DMS 273 (cell line): Measurements from ENCODE around the gene DBR1.
A peak's percentile ranks its signal among the peaks of the same experiment; 100 is the strongest.

Experiments used
- DNase-seq: peaks from one replicate; lab custom pipeline; 2025; ENCODE audit not compliant: unreplicated experiment; lab: John Stamatoyannopoulos, UW

The DBR1 gene, protein sequence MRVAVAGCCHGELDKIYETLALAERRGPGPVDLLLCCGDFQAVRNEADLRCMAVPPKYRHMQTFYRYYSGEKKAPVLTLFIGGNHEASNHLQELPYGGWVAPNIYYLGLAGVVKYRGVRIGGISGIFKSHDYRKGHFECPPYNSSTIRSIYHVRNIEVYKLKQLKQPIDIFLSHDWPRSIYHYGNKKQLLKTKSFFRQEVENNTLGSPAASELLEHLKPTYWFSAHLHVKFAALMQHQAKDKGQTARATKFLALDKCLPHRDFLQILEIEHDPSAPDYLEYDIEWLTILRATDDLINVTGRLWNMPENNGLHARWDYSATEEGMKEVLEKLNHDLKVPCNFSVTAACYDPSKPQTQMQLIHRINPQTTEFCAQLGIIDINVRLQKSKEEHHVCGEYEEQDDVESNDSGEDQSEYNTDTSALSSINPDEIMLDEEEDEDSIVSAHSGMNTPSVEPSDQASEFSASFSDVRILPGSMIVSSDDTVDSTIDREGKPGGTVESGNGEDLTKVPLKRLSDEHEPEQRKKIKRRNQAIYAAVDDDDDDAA

GRCh38 chr3:138174421-138175131, at the start of gene DBR1:
DBR1 (minus strand) TSS chr3:138174921; CDS start chr3:138174795, 126 bp downstream.
- peak; percentile 96 for DNase-seq

- no peak for DNase-seq
These were observed 48.2 kb upstream of the DBR1 start for GRCh38 chr3:138222942-138223287.

DNA sequence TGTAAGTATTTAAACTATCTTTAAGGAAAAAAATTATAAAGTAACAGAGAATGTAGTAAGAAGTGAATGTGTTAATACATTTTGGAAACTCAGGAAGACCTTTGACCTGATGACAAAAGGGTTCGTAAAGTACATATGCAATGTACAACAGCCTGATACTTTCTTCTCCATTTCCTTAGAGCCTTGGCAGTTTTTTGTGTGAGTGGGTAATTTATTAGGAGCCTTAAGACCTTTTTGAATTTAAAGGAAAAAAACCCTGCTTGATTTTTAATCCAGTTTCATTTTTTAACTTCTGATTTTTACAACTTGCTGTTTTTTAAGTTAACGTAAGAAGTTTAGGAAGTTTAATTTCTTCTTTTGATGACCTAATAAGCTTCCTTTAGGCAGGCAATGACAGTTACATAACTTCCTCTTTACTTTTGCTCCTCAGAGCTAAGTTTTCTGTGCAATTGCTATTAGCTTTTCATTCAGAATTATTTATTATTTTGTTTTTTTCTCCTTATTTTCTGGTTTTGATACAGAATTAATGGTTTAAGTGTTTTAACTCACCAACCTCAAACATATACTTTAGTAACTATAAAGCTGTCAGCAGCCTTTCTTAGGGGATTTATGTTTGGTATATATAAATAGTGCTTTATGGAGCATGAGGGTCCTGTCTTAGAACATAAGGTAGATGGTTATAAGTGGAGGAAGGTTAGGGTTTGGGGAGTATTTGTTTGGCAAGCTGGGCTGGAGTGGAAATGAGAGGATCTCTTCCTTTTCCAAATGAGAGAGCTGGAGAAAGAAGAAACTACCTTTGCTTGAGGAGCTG, 47.6 kb upstream of the DBR1 start:
- no peak for DNase-seq

DNA sequence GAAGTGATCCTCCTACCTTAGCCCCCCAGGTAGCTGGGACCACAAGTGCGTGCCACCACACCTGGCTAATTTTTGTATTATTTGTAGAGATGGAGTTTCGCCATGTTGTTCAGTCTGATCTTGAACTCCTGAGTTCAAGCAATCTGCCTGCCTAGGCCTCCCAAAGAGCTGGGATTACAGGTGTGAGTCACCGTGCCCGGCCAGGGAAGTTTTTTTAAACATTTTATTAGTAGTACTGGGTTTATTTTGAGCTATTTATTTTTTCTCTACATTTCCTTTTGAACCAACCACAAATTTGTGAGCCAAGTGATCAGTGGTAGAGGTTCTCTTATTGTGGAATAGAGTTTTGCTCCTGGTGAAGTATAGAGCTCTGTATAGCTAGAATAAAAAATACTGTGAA, 46.1 kb upstream of the DBR1 start:
- no peak for DNase-seq

DNA sequence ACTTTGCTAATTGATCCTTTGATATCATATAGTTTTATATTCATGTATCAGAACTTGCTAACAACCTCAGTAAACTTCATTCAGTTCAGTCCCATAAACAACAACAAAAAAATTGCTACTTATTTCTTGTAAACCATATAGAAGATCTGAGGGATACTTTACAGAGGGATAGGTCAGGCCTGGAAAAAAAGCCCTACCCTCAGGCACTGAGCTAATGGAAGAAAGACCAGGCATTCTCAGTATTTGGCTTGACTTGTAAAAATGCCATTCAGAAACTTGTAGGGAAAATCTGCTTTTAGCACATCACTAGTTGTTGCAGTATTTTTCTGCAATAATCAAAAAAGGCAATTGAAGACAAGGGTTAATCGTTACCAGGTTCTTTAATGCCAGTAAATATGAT, 45.5 kb upstream of the DBR1 start:
- DNase-seq: no peak

- no peak for DNase-seq
These were observed 44.5 kb upstream of the DBR1 start for GRCh38 chr3:138219255-138219654.

GRCh38 chr3:138213398-138214085, 38.8 kb upstream of the DBR1 start:
- no peak for DNase-seq

GRCh38 chr3:138210528-138210927, 35.8 kb upstream of the DBR1 start:
- no peak for DNase-seq

DNA sequence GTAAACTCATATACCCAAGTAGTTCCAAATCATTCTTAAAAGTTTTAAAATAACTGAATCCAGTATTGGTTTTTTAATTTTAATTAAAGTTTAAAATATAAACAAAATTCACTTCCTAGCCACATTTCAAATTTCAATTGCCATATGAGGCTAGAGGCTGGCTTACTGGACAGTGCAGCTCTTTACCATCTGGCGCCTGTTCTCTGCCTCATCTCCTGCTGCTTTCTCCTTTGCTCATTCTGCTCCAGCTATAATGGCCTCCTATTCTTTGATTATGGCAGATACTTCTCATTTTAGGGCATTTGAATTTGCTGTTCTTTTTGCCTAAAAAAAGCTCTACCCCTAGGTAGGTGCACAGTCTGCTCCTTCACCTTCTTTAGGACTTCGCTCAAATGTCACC, 31.5 kb upstream of the DBR1 start:
- DNase-seq: peak; percentile 76

- peak; percentile 30 for DNase-seq
These were observed 30.8 kb upstream of the DBR1 start for GRCh38 chr3:138205527-138205926.

DNA sequence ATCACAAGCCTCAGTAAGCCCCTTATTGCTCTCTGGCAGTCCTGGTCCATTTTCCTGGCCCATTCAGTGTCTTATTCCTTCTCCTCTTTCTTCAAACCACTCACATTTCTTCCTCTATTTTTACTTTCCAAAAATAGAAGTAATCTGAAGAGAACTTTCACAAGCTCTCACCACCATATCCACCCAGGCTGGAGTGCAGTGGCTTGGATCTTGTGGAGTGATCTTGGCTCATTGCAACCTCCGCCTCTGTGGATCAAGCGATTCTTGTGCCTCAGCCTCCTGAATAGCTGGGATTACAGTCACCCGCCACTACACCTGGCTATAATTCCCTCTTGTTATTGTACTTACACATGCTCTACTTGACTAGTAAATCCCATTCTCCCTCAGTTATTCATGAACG, 29.2 kb upstream of the DBR1 start:
- no peak for DNase-seq

- DNase-seq: peak; percentile 47
These were observed 28.4 kb upstream of the DBR1 start for GRCh38 chr3:138202945-138203701.

GRCh38 chr3:138200424-138200823, 25.7 kb upstream of the DBR1 start:
- no peak for DNase-seq

- no peak for DNase-seq
These were observed 25.1 kb upstream of the DBR1 start for GRCh38 chr3:138199851-138200250.

DNA sequence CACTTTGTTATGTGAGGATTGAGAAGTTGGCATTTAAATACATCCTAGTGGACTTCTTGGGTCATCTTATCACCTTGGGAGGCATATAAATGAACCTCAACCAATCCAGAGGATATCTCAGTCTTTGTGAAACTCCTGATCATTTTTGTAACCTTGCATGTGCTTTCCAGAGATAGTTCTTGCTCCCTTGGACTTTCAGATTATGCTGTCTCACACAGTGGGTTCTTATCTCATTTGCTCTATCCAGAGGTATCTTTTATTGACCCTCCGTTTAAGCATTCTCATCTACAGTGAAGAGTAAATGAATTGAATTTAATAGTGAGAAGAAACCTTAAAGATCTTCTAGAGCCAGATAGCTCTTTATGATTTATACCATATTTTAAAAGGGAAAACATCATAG, 22.8 kb upstream of the DBR1 start:
- DNase-seq: no peak

DNA sequence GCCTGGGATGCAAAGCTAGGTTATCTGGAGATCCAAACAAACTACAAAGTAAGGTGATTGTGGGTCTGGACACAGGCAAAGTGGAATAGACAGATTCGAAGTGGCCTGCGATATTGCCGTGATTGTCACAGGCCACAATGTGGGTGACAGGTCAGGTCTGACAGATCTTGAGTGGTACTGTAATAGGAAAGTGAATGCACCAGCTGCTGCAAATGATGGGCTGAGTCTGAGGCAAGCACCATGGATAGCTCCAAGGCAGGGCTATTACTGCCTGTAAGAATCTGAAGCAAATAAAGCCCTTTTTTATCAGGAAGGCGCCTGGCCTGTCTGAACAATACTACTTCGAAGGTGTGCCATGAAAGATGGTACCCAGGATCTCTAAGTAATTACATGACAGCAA, 22.3 kb upstream of the DBR1 start:
- peak; percentile 31 for DNase-seq

DNA sequence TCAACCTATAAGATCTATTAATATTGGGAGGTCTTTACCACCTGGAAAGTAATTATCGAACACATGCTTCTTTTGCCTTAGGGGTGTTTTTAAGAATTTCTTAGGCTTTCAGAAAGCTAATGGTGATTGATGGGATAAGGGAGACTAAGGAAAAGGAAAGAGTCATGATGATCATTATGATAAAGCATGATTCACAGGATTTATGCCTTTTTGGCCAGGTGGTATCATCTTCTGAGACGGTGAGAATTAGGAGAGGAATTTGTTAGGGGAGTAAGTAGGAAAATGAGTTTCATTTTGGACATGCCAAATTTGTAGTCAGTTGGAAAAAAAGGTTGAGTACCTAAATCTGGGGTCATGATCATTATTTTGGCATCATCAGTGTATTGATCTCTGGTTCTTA, 21.3 kb upstream of the DBR1 start:
- no peak for DNase-seq

GRCh38 chr3:138195481-138195880, 20.8 kb upstream of the DBR1 start:
- peak; percentile 78 for DNase-seq

DNA sequence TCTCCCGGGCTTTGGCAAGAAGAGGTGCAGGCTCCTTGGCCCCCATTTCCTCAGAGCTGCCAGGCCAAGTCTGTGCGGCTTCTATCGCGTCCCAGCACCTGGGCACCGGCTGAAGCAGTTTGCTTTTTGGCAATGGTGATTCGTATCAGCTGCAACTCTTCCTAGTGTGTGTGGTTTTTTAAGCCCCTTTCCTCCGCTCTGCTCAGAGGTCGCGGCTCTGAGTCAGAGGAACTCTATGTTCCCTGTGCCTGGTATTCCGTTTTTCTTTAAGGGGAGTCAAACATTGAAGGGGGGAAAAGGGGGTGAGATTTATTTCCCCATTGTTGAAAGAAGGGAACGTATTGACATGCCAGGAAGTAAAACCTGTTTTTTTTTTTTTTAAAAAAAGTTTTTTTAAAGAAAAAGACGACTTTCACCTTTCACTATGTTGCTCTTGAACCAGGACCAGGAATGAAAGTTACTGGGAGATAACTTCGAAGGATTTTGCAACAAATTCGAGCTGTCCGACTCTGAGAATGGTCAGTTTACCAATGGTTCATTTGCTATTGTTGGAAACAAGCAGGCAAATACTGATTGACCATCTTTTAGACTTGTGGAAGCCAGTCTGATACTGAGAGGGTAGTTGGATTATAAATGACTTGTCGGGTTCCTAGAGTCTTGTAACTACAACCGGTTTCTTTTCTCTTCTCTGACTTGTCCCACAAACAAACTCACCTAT, 13.5 kb upstream of the DBR1 start:
- DNase-seq: no peak
